Neural cell (in vitro differentiated cells): Measurements from ENCODE around the gene DIPK2B. TPM values are rescaled to one million over a fixed set of nuclear protein-coding genes. Genes with fewer than 3 reads are reported as not detected.

Experiments used
- H2AFZ ChIP-seq: fragments of 200-600, 300-800 bp; sonication (generic), shearing (Covaris generic); 2 replicates; pipeline ENCODE4 v1.6.0; 2014; ENCODE audit warnings: low read depth, mild to moderate bottlenecking, antibody characterized with exemption, low read length, moderate library complexity
- H3F3A ChIP-seq: fragments of 200-600 bp; shearing (Covaris generic); 2 replicates; pipeline ENCODE4 v1.6.1; 2016; ENCODE audit warnings: mild to moderate bottlenecking, moderate library complexity, mixed read lengths, antibody characterized with exemption, low read length; ENCODE audit not compliant: insufficient read depth, poor library complexity, severe bottlenecking
- H3K27ac ChIP-seq: fragments of 200-600, 300-800 bp; sonication (generic), shearing (Covaris generic); 2 replicates; pipeline ENCODE4 v1.5.1; 2014; ENCODE audit warnings: mild to moderate bottlenecking, low read length, moderate library complexity
- H3K27me3 ChIP-seq: fragments of 300-800, 200-600 bp; sonication (generic), shearing (Covaris generic); 2 replicates; pipeline ENCODE4 v1.6.0; 2014; ENCODE audit warnings: mild to moderate bottlenecking, low read depth, low read length, moderate library complexity; ENCODE audit not compliant: insufficient read depth
- H3K36me3 ChIP-seq: fragments of 300-800, 200-600 bp; sonication (generic), shearing (Covaris generic); 2 replicates; pipeline ENCODE4 v1.5.1; 2014; ENCODE audit warnings: mild to moderate bottlenecking, antibody characterized with exemption, low read length, moderate library complexity; ENCODE audit not compliant: insufficient read depth
- H3K4me2 ChIP-seq: fragments of 300-800, 200-600 bp; sonication (generic), shearing (Covaris generic); 2 replicates; pipeline ENCODE4 v1.6.0; 2014; ENCODE audit warnings: mild to moderate bottlenecking, low read length
- H3K4me3 ChIP-seq: fragments of 300-800, 200-600 bp; sonication (generic), shearing (Covaris generic); 2 replicates; pipeline ENCODE4 v1.5.1; 2014; ENCODE audit warnings: mild to moderate bottlenecking, low read length, moderate library complexity
- H3K79me2 ChIP-seq: fragments of 200-600 bp; shearing (Covaris generic); replicated peaks from 2 replicates; pipeline ENCODE4 v1.6.0; 2014; ENCODE audit warnings: mild to moderate bottlenecking, low read length, moderate library complexity; ENCODE audit not compliant: insufficient read depth
- H3K9ac ChIP-seq: fragments of 300-800, 200-600 bp; sonication (generic), shearing (Covaris generic); 2 replicates; pipeline ENCODE4 v1.6.1; 2016; ENCODE audit warnings: mild to moderate bottlenecking, low read length, mixed read lengths
- H3K9me2 ChIP-seq: fragments of 200-600 bp; shearing (Covaris generic); 2 replicates; pipeline ENCODE4 v1.6.1; 2016; ENCODE audit warnings: mild to moderate bottlenecking, low read length, mixed read lengths; ENCODE audit not compliant: insufficient read depth
- H3K9me3 ChIP-seq: fragments of 200-600, 300-800 bp; sonication (generic), shearing (Covaris generic); 2 replicates; pipeline ENCODE4 v1.6.1; 2016; ENCODE audit warnings: mild to moderate bottlenecking, mixed run types, low read length, moderate library complexity, mixed read lengths
- H4K20me1 ChIP-seq: fragments of 200-600 bp; shearing (Covaris generic); 2 replicates; pipeline ENCODE4 v1.6.1; 2016; ENCODE audit warnings: mild to moderate bottlenecking, mixed run types; ENCODE audit not compliant: insufficient read depth
- EP300 ChIP-seq: fragments of 450-650 bp; conservative IDR thresholded peaks from 2 replicates; pipeline ENCODE4 v1.6.1; 2014; ENCODE audit warnings: antibody characterized with exemption, mild to moderate bottlenecking, moderate library complexity; ENCODE audit not compliant: poor library complexity, severe bottlenecking
- EZH2 ChIP-seq: fragments of 200-600, 300-800 bp; shearing (Covaris generic), sonication (generic); IDR thresholded peaks from 2 replicates; pipeline ENCODE4 v1.6.1; 2014; ENCODE audit warnings: antibody characterized with exemption, low read length, borderline replicate concordance, mild to moderate bottlenecking; ENCODE audit not compliant: insufficient read depth, poor library complexity, severe bottlenecking
- MXI1 ChIP-seq: fragments of 450-650 bp; conservative IDR thresholded peaks from 2 replicates; pipeline ENCODE4 v1.6.1; 2014; ENCODE audit warnings: antibody characterized with exemption, mild to moderate bottlenecking; ENCODE audit not compliant: poor library complexity, severe bottlenecking
- POLR2AphosphoS5 ChIP-seq: IDR thresholded peaks from 2 replicates; pipeline ENCODE4 v1.6.1; 2012
- RAD21 ChIP-seq: fragments of 450-650 bp; conservative IDR thresholded peaks from 2 replicates; pipeline ENCODE4 v1.6.1; 2014; ENCODE audit warnings: antibody characterized with exemption, mild to moderate bottlenecking, moderate library complexity
- SMC3 ChIP-seq: fragments of 450-650 bp; conservative IDR thresholded peaks from 2 replicates; pipeline ENCODE4 v1.6.1; 2014; ENCODE audit warnings: antibody characterized with exemption, mild to moderate bottlenecking, moderate library complexity; ENCODE audit not compliant: poor library complexity
- TAF1 ChIP-seq: IDR thresholded peaks from 2 replicates; pipeline ENCODE4 v1.6.1; 2012; ENCODE audit warnings: low read depth
- polyA plus RNA-seq: library from polyadenylated mRNA; depleted of rRNA; stranded (reverse); fragments of >200 nt; gene quantifications from 2 replicates; pipeline ENCODE4 v1.2.3, GENCODE V29; 2014
- TF ChIP-seq, protein P1 (sequence below): fragments of 450-650 bp; IDR thresholded peaks from 2 replicates; pipeline ENCODE4 v1.5.1; 2014; ENCODE audit warnings: antibody characterized with exemption, mild to moderate bottlenecking, moderate library complexity; ENCODE audit not compliant: poor library complexity, severe bottlenecking
- TF ChIP-seq, protein P2 (sequence below): IDR thresholded peaks from 2 replicates; pipeline ENCODE4 v1.6.1; 2012; ENCODE audit warnings: borderline replicate concordance

Gene DIPK2B
- polyA plus RNA-seq, 1 donor from 2014 or later: not detected

DNA sequence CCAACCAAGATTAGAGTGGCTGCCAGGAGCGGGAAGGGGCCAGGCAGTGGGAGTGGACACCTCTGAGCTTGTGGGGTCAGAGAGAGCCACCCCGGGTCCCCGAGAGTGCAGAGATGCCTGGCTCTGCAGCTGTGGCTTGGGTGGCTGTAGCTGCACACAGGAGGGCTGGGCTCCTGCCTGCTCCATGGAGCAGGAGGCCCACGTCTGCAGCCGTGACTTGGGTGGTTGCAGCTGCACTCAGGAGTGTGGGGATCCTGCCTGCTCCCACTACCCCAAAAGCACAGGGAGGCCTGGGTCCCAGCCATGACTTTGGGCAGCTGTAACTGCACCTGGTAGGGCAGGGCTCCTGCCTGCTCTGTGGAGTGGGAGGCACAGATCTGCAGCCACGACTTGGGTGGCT, 28.7 kb upstream of the DIPK2B start:
- no peak for TF ChIP-seq EZH2
- TF ChIP-seq POLR2AphosphoS5: no peak
- no peak for TF ChIP-seq TAF1
- TF ChIP-seq MXI1: no peak
- TF ChIP-seq, protein P1, sequence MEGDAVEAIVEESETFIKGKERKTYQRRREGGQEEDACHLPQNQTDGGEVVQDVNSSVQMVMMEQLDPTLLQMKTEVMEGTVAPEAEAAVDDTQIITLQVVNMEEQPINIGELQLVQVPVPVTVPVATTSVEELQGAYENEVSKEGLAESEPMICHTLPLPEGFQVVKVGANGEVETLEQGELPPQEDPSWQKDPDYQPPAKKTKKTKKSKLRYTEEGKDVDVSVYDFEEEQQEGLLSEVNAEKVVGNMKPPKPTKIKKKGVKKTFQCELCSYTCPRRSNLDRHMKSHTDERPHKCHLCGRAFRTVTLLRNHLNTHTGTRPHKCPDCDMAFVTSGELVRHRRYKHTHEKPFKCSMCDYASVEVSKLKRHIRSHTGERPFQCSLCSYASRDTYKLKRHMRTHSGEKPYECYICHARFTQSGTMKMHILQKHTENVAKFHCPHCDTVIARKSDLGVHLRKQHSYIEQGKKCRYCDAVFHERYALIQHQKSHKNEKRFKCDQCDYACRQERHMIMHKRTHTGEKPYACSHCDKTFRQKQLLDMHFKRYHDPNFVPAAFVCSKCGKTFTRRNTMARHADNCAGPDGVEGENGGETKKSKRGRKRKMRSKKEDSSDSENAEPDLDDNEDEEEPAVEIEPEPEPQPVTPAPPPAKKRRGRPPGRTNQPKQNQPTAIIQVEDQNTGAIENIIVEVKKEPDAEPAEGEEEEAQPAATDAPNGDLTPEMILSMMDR: no peak
- TF ChIP-seq SMC3: no peak
- TF ChIP-seq RAD21: no peak
- TF ChIP-seq, protein P2, sequence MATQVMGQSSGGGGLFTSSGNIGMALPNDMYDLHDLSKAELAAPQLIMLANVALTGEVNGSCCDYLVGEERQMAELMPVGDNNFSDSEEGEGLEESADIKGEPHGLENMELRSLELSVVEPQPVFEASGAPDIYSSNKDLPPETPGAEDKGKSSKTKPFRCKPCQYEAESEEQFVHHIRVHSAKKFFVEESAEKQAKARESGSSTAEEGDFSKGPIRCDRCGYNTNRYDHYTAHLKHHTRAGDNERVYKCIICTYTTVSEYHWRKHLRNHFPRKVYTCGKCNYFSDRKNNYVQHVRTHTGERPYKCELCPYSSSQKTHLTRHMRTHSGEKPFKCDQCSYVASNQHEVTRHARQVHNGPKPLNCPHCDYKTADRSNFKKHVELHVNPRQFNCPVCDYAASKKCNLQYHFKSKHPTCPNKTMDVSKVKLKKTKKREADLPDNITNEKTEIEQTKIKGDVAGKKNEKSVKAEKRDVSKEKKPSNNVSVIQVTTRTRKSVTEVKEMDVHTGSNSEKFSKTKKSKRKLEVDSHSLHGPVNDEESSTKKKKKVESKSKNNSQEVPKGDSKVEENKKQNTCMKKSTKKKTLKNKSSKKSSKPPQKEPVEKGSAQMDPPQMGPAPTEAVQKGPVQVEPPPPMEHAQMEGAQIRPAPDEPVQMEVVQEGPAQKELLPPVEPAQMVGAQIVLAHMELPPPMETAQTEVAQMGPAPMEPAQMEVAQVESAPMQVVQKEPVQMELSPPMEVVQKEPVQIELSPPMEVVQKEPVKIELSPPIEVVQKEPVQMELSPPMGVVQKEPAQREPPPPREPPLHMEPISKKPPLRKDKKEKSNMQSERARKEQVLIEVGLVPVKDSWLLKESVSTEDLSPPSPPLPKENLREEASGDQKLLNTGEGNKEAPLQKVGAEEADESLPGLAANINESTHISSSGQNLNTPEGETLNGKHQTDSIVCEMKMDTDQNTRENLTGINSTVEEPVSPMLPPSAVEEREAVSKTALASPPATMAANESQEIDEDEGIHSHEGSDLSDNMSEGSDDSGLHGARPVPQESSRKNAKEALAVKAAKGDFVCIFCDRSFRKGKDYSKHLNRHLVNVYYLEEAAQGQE: no peak
- no peak for TF ChIP-seq EP300
- no peaks in the 10 kb centered on the region for H3K27me3 ChIP-seq
- H3K4me3 ChIP-seq: no peak overlapping the region

DNA sequence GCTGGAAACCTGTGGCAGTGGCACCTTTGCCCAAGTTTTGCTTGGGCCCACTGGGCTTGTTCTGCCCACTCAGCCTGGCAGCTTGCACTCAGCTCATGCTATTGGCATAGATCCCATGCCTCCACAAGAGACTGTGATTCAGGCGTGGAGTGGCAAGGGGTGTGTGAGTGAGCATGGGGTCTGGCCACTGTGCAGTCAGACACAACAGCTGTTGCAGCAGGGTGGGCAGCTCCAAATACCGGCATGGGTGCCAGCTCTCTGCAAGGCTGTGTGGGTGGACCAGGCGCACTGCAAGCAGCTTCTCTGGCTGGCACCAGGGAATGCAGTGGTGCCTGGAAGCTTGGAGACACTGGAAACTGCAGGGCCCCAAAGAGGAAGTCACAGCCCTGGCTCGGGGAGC, 27.4 kb upstream of the DIPK2B start:
- H3K4me2 ChIP-seq: no peak overlapping the region
- H4K20me1 ChIP-seq: no peaks in the 10 kb centered on the region
- H3K36me3 ChIP-seq: no peaks in the 10 kb centered on the region
- H3K4me3 ChIP-seq: no peak overlapping the region
- TF ChIP-seq POLR2AphosphoS5 (no peak), SMC3 (no peak), RAD21 (no peak), EZH2 (no peak), TAF1 (no peak), EP300 (no peak), MXI1 (no peak)
- TF ChIP-seq, protein P2: no peak
- TF ChIP-seq, protein P1: no peak
- H3K79me2 ChIP-seq: no peaks in the 10 kb centered on the region
- H3F3A ChIP-seq: no peaks in the 10 kb centered on the region
- no peaks in the 10 kb centered on the region for H3K27me3 ChIP-seq
- no peak overlapping the region for H2AFZ ChIP-seq
- no peaks in the 10 kb centered on the region for H3K9me2 ChIP-seq
- H3K9ac ChIP-seq: no peak overlapping the region
- no peak overlapping the region for H3K27ac ChIP-seq
- H3K9me3 ChIP-seq: no peaks in the 10 kb centered on the region

More for the DNA sequence above, 28.7 kb upstream of the DIPK2B start:
- H3K9me3 ChIP-seq: no peaks in the 10 kb centered on the region
- no peaks in the 10 kb centered on the region for H3K36me3 ChIP-seq
- H3F3A ChIP-seq: no peaks in the 10 kb centered on the region
- no peaks in the 10 kb centered on the region for H3K9me2 ChIP-seq
- H2AFZ ChIP-seq: no peak overlapping the region
- H3K79me2 ChIP-seq: no peaks in the 10 kb centered on the region
- no peak overlapping the region for H3K9ac ChIP-seq
- no peaks in the 10 kb centered on the region for H4K20me1 ChIP-seq
- no peak overlapping the region for H3K4me2 ChIP-seq
- H3K27ac ChIP-seq: no peak overlapping the region
